ENCODE measurements around the gene TAX1BP3. TPM values are rescaled to one million over a fixed set of nuclear protein-coding genes. Genes with fewer than 3 reads are reported as not detected.

Gene TAX1BP3
- polyA plus RNA-seq, 3 donors = 88.5 to 113 (median 90.6) TPM

- DNase-seq (ENCODE audit: extremely low read depth in 1 of 11, low read depth in 9 of 11, low spot score in 4 of 11) = no peak
These were observed 24.0 kb upstream of the TAX1BP3 start for GRCh38 chr17:3692346-3692745.

DNA sequence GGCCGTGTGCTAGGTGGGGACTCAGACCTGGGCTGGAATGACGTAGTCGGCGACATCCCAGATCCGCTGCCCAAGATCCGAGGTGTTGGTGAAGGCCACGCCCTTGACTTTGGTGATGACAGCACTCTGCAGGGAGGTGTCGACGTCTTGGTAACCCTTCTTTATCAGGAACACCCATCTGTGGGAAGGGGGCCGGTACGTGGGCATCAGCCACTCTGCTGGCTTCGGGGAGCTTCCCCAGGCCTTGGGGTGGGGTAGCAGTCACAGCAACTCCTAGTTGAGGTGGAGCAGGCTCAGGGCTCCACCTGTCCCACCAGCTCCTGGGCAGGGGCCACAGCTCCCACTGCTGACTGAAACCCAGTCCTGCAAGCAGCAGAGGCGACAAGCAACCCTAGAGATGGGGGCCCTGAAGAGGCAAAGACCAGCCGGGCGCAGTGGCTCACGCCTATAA lies 23.3 kb upstream of the TAX1BP3 start:
- no peak for DNase-seq (ENCODE audit: extremely low read depth in 1 of 11, low read depth in 9 of 11, low spot score in 4 of 11)

GRCh38 chr17:3690094-3690715 lies 21.8 kb upstream of the TAX1BP3 start:
- no peak for DNase-seq (ENCODE audit: extremely low read depth in 1 of 11, low read depth in 9 of 11, low spot score in 4 of 11)

DNA sequence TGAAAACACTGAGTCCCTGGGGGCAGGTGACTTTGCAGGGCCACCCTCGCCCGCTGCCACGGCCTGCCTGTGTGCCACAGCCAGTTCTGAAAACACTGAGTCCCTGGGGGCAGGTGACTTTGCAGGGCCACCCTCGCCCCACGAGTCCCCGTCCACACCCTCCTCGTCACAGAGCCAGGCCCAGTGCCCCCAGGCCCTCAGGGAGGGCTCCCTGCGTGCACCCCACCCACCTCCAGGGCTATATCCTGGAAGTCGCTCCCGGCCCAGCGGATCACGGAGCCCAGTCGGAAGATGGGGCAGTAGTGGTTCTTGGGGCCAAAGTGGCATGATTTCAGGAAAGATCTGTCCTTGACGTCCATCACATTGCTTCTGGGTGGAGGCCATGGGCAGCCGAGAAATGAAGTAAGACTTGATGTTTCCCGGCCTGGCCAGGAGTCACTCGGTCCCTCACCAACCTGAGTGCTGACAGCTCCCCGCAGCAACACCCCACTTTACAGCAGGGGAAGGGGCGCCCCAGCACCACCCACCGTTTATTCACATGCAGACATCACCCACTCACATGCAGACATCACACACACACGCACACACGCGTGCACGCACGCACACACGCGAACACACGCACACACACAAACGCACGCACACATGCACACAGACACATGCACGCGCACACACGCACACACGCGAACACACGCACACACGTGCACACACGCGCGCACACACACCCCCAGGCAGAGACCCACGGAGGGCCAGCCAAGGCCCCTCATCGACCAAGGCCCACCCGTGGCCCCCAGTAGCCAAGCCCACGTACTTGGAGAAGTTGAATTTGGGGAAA lies 21.1 kb upstream of the TAX1BP3 start:
- DNase-seq (ENCODE audit: extremely low read depth in 1 of 11, low read depth in 9 of 11, low spot score in 4 of 11) = no peak

DNA sequence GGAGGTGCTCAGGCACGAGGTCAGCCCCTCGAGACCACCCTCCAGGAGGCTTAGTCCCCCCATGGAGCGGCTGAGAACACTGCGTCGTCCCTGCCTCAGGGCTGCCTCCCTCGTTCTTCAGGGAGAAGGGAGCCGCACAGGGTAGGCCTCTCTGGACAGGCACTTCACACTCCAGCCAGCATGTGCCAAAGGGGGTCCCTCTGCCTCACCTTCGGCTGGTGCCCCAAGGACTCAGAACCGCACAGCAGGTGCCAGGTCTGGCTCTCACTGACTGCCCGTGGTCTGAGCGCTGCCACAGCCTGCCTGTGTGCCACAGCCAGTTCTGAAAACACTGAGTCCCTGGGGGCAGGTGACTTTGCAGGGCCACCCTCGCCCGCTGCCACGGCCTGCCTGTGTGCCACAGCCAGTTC lies 20.5 kb upstream of the TAX1BP3 start:
- DNase-seq (ENCODE audit: extremely low read depth in 1 of 11, low read depth in 9 of 11, low spot score in 4 of 11) = no peak

GRCh38 chr17:3688027-3688553 lies 19.7 kb upstream of the TAX1BP3 start:
- DNase-seq (ENCODE audit: extremely low read depth in 1 of 11, low read depth in 9 of 11, low spot score in 4 of 11) = no peak

GRCh38 chr17:3685174-3685573 lies 16.8 kb upstream of the TAX1BP3 start:
- no peak for DNase-seq (ENCODE audit: extremely low read depth in 1 of 11, low read depth in 9 of 11, low spot score in 4 of 11)

DNA sequence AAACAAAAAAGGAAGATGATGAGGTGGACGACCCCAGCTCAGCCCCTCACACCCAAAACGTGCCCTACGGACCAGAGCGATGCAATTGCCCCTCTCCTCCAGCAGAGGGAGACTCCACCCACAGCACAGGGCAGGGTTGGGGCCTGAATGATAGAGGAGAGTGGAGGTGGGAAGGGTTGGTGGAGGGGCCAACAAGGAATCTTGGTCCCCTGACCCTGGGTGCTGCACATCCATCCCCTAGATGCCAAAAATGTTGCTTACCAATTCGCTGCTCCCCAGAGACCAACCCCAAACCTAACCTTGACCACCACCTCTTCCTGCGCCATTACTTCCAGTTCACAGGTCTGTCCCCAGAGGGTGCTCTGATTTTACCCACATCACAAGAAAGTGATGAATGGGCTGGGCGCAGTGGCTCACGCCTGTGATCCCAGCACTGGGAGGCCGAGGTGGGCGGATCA lies 14.7 kb upstream of the TAX1BP3 start:
- no peak for DNase-seq (ENCODE audit: extremely low read depth in 1 of 11, low read depth in 9 of 11, low spot score in 4 of 11)

GRCh38 chr17:3682033-3682432 lies 13.7 kb upstream of the TAX1BP3 start:
- DNase-seq (ENCODE audit: extremely low read depth in 1 of 11, low read depth in 9 of 11, low spot score in 4 of 11) = no peak

GRCh38 chr17:3681565-3681964 lies 13.2 kb upstream of the TAX1BP3 start:
- DNase-seq (ENCODE audit: extremely low read depth in 1 of 11, low read depth in 9 of 11, low spot score in 4 of 11) = no peak

- no peak for DNase-seq (ENCODE audit: extremely low read depth in 1 of 11, low read depth in 9 of 11, low spot score in 4 of 11)
These were observed 12.7 kb upstream of the TAX1BP3 start for GRCh38 chr17:3681057-3681456.

DNA sequence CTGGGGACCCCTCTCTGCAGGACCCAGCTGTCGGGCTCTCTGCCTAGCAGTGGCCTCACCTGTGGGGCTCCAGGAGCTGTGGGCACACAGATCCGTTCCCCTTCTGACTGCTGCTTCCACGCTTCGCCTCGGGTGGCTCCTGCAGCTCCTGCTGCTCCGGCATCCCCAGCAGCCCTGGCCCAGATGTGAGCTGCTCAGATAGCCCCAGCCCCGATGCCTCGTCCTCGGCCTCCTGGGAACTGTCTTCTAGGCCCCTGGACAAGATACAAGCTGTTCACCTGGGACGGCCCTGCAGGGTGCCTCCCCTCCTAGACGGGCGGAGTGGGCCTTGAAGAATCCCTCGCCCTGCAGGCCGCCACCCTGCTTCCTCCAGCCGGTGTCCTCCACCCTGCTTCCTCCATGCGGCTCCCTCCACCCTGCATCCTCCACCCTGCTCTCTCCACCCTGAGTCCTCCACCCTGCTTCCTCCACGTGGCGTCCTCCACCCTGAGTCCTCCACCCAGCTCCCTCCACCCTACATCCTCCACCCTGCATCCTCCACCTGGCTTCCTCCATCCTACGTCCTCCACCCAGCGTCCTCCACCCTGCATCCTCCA lies 11.3 kb upstream of the TAX1BP3 start:
- DNase-seq (ENCODE audit: extremely low read depth in 1 of 11, low read depth in 9 of 11, low spot score in 4 of 11) = no peak

- DNase-seq (ENCODE audit: extremely low read depth in 1 of 11, low read depth in 9 of 11, low spot score in 4 of 11) = no peak
These were observed 10.6 kb upstream of the TAX1BP3 start for GRCh38 chr17:3678821-3679530.

DNA sequence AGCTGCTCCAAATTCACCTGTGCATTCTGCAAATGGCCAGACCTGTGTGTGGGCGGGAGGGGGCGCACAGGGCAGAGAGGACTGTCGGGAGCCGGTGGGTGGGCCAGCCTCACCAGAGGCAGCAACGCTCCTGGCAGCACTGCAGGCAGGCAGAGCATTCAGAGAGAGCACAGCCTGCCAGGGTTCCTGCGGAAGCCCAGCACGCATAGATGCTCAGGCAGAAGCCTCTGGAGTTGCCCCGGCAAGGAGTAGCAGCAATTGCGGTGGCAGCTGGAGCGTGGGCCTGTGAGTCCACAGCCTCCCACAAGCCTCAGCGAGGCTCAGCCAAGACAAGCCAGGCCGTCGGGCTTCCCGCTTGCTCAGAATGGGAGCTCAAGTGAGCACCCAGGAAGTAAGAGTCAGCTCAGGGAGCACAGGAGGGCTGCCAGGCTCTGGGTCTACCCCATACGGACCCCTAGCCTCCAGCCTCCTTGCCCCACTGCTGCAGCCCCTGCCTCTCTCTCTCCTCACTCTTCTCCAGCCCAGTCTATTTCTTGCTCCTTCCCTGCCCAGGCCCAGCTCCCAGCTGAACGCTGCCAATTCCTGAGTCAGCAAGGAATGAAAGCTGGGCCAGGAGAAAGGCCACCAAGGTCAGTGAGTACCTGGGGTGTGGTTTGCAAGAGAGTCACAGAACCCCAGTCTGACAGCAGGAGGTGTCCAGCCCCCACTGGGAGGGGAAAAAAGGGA lies 9.9 kb upstream of the TAX1BP3 start:
- no peak for DNase-seq (ENCODE audit: extremely low read depth in 1 of 11, low read depth in 9 of 11, low spot score in 4 of 11)

DNA sequence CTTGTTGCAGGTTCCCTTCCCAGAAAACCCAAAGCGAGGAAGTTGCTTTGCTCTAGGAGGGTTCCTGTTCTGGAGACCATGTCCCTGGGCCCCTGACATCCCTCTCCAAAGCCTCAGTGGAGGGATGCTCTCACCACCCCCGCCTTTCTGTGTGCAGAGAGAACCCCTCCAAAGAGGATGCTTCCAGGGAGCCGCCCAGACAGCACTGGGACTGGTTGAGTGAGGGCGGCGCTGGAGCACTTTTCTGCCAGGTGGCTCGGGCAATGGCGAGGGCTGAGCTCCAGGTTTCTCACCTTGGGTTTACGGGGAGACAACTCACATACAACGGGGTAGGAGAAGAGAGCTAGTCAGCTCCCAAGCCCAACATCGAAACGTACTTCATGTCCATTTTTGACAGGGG lies 7.5 kb upstream of the TAX1BP3 start:
- no peak for DNase-seq (ENCODE audit: extremely low read depth in 1 of 11, low read depth in 9 of 11, low spot score in 4 of 11)

DNA sequence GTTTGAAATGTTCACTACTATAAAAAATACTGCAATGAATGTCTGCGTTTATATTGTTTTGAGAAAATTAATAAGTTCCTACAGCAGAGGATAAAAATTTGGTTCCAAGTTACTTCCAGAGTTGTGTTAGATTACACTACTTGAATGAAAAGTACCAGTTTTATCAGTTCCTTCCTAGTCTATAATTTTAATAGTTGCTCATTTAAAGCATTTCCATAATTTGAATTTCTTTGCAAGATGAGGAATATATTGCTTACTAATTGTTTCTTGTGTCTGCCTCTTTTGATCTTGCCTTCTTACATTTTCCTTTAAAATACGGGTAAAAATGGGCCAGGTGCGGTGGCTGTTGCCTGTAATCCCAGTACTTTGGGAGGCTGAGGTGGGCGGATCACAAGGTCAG lies 4.2 kb upstream of the TAX1BP3 start:
- no peak for DNase-seq (ENCODE audit: extremely low read depth in 1 of 11, low read depth in 9 of 11, low spot score in 4 of 11)

DNA sequence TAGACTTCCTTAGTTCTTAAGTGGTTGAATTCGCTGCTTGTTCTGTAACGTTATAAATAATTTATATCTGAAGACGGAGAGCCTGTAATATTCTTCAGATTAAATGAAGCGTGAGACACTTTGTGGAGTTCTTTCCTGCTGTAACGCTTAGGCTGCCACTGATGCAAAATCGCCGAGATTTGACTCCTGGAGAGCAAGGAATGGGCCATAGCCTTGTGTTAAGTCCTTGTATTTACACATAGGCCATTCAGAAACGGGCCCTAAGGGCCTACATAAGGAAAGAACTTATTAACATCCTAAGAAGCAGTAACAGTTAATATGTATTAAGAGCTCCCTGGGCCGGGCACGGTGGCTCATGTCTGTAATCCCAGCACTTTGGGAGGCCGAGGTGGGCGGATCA lies 1.2 kb upstream of the TAX1BP3 start:
- DNase-seq (ENCODE audit: extremely low read depth in 1 of 11, low read depth in 9 of 11, low spot score in 4 of 11) = no peak

GRCh38 chr17:3669085-3669347 lies 638 bp upstream of the TAX1BP3 start:
- no peak for DNase-seq (ENCODE audit: extremely low read depth in 1 of 11, low read depth in 9 of 11, low spot score in 4 of 11)
